Hepatocyte (in vitro differentiated cells): ENCODE results near the gene CHN1.

Experiments
- CTCF ChIP-seq: fragments of 200-600 bp; sonication (generic); IDR thresholded peaks from 2 replicates; pipeline ENCODE4 v1.5.1; 2016; ENCODE audit warnings: antibody characterized with exemption, mild to moderate bottlenecking; ENCODE audit not compliant: poor library complexity
- EZH2 ChIP-seq: fragments of 200-600 bp; sonication (generic); IDR thresholded peaks from 2 replicates; pipeline ENCODE4 v1.6.1; 2016; ENCODE audit warnings: antibody characterized with exemption, mild to moderate bottlenecking, borderline replicate concordance
- EZH2phosphoT487 ChIP-seq: fragments of 200-600 bp; sonication (generic); IDR thresholded peaks from one replicate; pipeline ENCODE4 v1.6.1; 2018; ENCODE audit warnings: antibody characterized with exemption, mild to moderate bottlenecking, low read depth, moderate library complexity; ENCODE audit not compliant: unreplicated experiment, severe bottlenecking

GRCh38 chr2:174916270-174916930 is 88.8 kb downstream of the CHN1 start:
- TF ChIP-seq EZH2phosphoT487: no peak
- TF ChIP-seq CTCF: no peak
- no peak for TF ChIP-seq EZH2
